Measurements from ENCODE around the gene GSX1.

DNA sequence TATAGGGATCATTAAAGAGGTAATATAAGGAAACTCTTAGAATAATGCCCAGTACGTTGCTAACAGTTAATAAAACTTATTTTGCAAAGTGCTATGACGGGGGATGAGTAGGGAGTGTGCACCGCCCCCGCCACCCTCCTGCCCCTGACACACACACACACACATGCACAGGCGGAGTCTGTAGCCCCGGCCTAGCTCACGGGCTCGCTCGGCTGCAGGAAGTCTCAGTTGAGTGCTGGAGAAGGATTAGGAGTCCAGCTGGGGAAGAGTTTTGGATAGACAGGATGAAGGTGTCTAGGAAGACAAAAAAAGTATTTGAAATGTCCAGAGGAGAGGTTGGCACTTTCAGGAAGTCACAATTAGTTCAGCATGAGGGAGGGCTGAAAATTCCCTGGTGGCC lies 21.5 kb downstream of the GSX1 start:
- TF ChIP-seq EZH2 (IDR thresholded peaks at IDR 0.05; ENCODE audit: borderline replicate concordance) (no peak), CTCF (IDR thresholded peaks at IDR 0.05; ENCODE audit: poor library complexity) (no peak)

Measured in hepatocyte (in vitro differentiated cells).